ENCODE results near the gene CXCL12. TPM values are rescaled to one million over a fixed set of nuclear protein-coding genes. Genes with fewer than 3 reads are reported as not detected.

CXCL12 gene
- total and polyA plus RNA-seq, 2 donors (not counting 3 experiments of a cell fraction or from before 2014, with no cell fraction given), result 0.35 to 1.4 TPM

DNA sequence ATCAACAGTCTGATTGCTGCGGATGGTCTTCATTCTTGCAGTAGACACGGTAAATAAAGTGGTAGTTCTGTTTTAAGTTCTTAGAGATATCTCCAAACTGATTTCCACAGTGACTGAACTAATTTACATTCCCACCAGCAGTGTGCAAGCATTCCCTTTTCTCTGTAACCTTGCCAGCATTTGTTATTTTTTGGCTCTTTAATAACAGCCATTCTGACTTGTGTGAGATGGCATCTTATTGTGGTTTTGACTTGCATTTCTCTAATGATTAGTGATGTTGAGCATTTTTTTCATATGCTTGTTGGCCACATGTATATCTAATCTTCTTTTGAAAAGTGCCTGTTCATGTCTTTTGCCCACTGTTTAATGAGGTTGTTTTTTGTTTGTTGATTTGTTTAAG, 30.2 kb upstream of the CXCL12 start:
- FAIRE-seq, result no peak
- H3K4me3 ChIP-seq (replicated peaks in 1 of 3; ENCODE audit: insufficient read depth in 1 of 3, low read depth in 1 of 3, low read length in 3 of 3), result no peak overlapping the region
- H3K79me2 ChIP-seq (ENCODE audit: control insufficient read depth, insufficient read depth, low read length), result no peaks in the 10 kb centered on the region
- TF ChIP-seq POLR2AphosphoS5 (IDR thresholded peaks at IDR 0.05; ENCODE audit: insufficient read depth, low read depth, low read length) (no peak), CTCF (IDR thresholded peaks at IDR 0.05; ENCODE audit: extremely low read depth in 1 of 2, insufficient read depth in 1 of 2, low read depth in 1 of 2, low read length in 2 of 2) (no peak), FOS (IDR thresholded peaks at IDR 0.05; ENCODE audit: borderline replicate concordance, insufficient read depth, low read length) (no peak), GATA2 (IDR thresholded peaks at IDR 0.05; ENCODE audit: insufficient read depth, insufficient read length, low read depth, low read length) (no peak), JUN (IDR thresholded peaks at IDR 0.05; ENCODE audit: borderline replicate concordance, insufficient read depth, insufficient read length, low read depth) (no peak), POLR2A (IDR thresholded peaks at IDR 0.05; ENCODE audit: low read depth, low read length) (no peak), MYC (IDR thresholded peaks at IDR 0.05; ENCODE audit: low read depth, low read length) (no peak), EZH2 (IDR thresholded peaks at IDR 0.05; ENCODE audit: borderline replicate concordance, low read depth, low read length, severe bottlenecking) (no peak), MAX (IDR thresholded peaks at IDR 0.05; ENCODE audit: insufficient read depth, insufficient read length) (no peak)
- no peaks in the 10 kb centered on the region for H3K9me1 ChIP-seq (replicated peaks; ENCODE audit: control insufficient read depth, extremely low read depth, insufficient read depth, low read length)
- no peaks in the 10 kb centered on the region for H3K9me3 ChIP-seq (replicated peaks; ENCODE audit: control insufficient read depth, insufficient read depth, low read length)
- no peaks in the 10 kb centered on the region for H3K4me1 ChIP-seq (ENCODE audit: control insufficient read depth, extremely low read depth, insufficient read depth, low read length)
- H3K4me2 ChIP-seq (ENCODE audit: insufficient read depth, low read length), result no peak overlapping the region
- H4K20me1 ChIP-seq (replicated peaks; ENCODE audit: control insufficient read depth, extremely low read depth, insufficient read depth, low read length), result no peaks in the 10 kb centered on the region
- no peak overlapping the region for H3K9ac ChIP-seq (replicated peaks; ENCODE audit: extremely low read depth, insufficient read depth, low read length)
- dilution Hi-C loops (cut with MboI; ENCODE audit: extremely low pct_ligation_motif_present, low sequenced_read_pairs), result no loop called here
- no TSS peak for BruUV-seq (replicated peaks)
- DNase-seq (ENCODE audit: low read depth, low spot score), result no peak
- H2AFZ ChIP-seq (ENCODE audit: low read depth, low read length), result no peak overlapping the region
- H3K27me3 ChIP-seq (ENCODE audit: control insufficient read depth in 2 of 2, insufficient read depth in 2 of 2, low read length in 2 of 2), result no peaks in the 10 kb centered on the region
- H3K36me3 ChIP-seq (ENCODE audit: control insufficient read depth in 2 of 2, extremely low read depth in 1 of 2, insufficient read depth in 2 of 2, low read length in 2 of 2), result no peaks in the 10 kb centered on the region
- no peak overlapping the region for H3K27ac ChIP-seq (ENCODE audit: insufficient read depth, low read depth, low read length)
- intact Hi-C loops (cut with micrococcal nuclease), result no loop called here
- POLR2A ChIA-PET, result no interaction called here
- CTCF ChIA-PET, result no interaction called here

All from endothelial cell of umbilical vein (primary cell).